Heart right ventricle (tissue), 16 donors: ENCODE measurements around the gene SATB1. TPM values are rescaled to one million over a fixed set of nuclear protein-coding genes. Genes with fewer than 3 reads are reported as not detected.

ENCODE experiments used
- ATAC-seq, 8 donors: fragments of 200-7000 bp; cut with Tn5 transposase; one replicate each; pipeline ENCODE4 v1.9.1; 2020; ENCODE audit warnings: mild to moderate bottlenecking in 8 of 8, moderate library complexity in 8 of 8, moderate number of reproducible peaks in 1 of 8
- DNase-seq, 2 donors: peaks; one replicate each; pipeline ENCODE4 v3.0.0-alpha.2; 2020
- H3K27ac ChIP-seq, 10 donors: fragments of 200-600 bp; sonication (generic) in 2 of 10; one replicate each; pipeline versions ENCODE4 v1.5.0 to v1.8.0; 2020 to 2022; ENCODE audit warnings: mild to moderate bottlenecking in 3 of 10
- H3K27me3 ChIP-seq, 7 donors: fragments of 200-600 bp; one replicate each; pipeline ENCODE4 v1.8.0; 2021 to 2022; ENCODE audit warnings: mild to moderate bottlenecking in 2 of 7
- H3K36me3 ChIP-seq, 9 donors: fragments of 200-600 bp; sonication (generic) in 1 of 9; one replicate each; pipeline versions ENCODE4 v1.5.0 to v1.8.0; 2020 to 2022; ENCODE audit warnings: mild to moderate bottlenecking in 2 of 9
- H3K4me1 ChIP-seq, 9 donors: fragments of 200-600 bp; sonication (generic) in 1 of 9; one replicate each; pipeline versions ENCODE4 v1.5.0 to v1.8.0; 2020 to 2022; ENCODE audit warnings: mild to moderate bottlenecking in 4 of 9
- H3K4me3 ChIP-seq, 10 donors: fragments of 200-600 bp; sonication (generic) in 2 of 10; one replicate each; pipeline versions ENCODE4 v1.5.0 to v1.8.0; 2020 to 2022; ENCODE audit warnings: mild to moderate bottlenecking in 7 of 10, moderate library complexity in 2 of 10
- H3K9me3 ChIP-seq, 11 donors: fragments of 200-600 bp in 10 of 11; sonication (generic) in 2 of 11; one replicate each; pipeline versions ENCODE4 v1.5.0 to v1.8.0; 2013 to 2022; ENCODE audit warnings: mild to moderate bottlenecking in 2 of 11, control low read depth in 1 of 11, moderate library complexity in 1 of 11
- CTCF ChIP-seq, 9 donors: fragments of 200-600 bp; sonication (generic) in 2 of 9; IDR thresholded peaks; one replicate each; pipeline versions ENCODE4 v1.5.0 to v1.8.0; 2021 to 2022; ENCODE audit warnings: antibody characterized with exemption in 9 of 9, mild to moderate bottlenecking in 5 of 9, moderate library complexity in 1 of 9
- WGBS, 2 donors: extraction: QIAGEN DNeasy Blood & Tissue Kit; methylation state at CpG; one replicate each; pipeline ENCODE4 v1.1.7; 2013; ENCODE audit warnings: inconsistent platforms in 1 of 2; 5-methylcytosine and 5-hydroxymethylcytosine counted together
- intact Hi-C, 10 donors: fragments of 100-400 bp; cut with DNase I; formaldehyde crosslinking; loops; one replicate each; pipeline versions ENCODE4 v1.11.1 to v1.14.2; 2022
- polyA plus RNA-seq, 2 donors: library from polyadenylated mRNA; stranded (reverse); fragments of 200-250 nt; gene quantifications; one replicate each; pipeline ENCODE4 v1.2.3, GENCODE V29; 2013
- total RNA-seq, 10 donors: library from RNA; stranded (reverse); fragmentation: NEBNext Ultra II Directional in 3 of 10; extraction: Animal tissue kit (Norgen Biotek cat#: 25700) in 3 of 10; gene quantifications; one replicate each; pipeline versions ENCODE4 v1.2.1 to v1.2.4, GENCODE V29; 2021 to 2023
- donor health status: Arrhythmogenic right ventricular cardiomyopathy.
- donor health status: ischemic (EF 13 %, LVEDD 7.1; RV severe dilation, severe dysfunction).
- donor health status: healthy with polysubstance abuse.
- donor health status: DM: no; HTN: yes; CAD: no.
- donor health status: DM: no; HTN: no; CAD: no.
- donor health status: ischemic (EF 25% LVEDD 6.9; RV normal size, moderate dysfunction).
- donor health status: ischemic (EF 25% LVEDD 5.7; RV mildly dilated, moderate dysfunction).
- donor health status: healthy.
- donor health status: DM: yes; HTN: yes; CAD: no.
- donor health status: Ischemic cardiomyopathy.
- donor health status: ischemic (EF 35%, LVEDD 5.7; RV mildly dilated, moderate dysfunction).
- donor health status: nonischemic (EF 11% LVEDD 7.7; RV severe dilation, severe dysfunction).
- donor health status: DM: yes; HTN: yes; CAD: no.
- donor health status: PGD.
- donor health status: ischemic (EF 29% LVEDD 5.4; RV normal size, mild dysfunction).
- donor health status: nonischemic (EF 23%, LVEDD 6.1; RV moderate dilation, normal function).

SATB1 gene
- total and polyA plus RNA-seq, 12 donors: 8.8 to 73.7 (median 49.5) TPM

- DNase-seq (no peak), ATAC-seq (no peak)
- intact Hi-C loops: no loop called here
- H3K4me3 ChIP-seq: no peak overlapping the region
- peaks cover 0 to 16% (median 1%) of the 10 kb centered on the region in 11 donors for H3K9me3 ChIP-seq
- 80 to 81% methylated on average over 1 of the region's 1 CpG for WGBS, 2 donors
- TF ChIP-seq CTCF (IDR thresholded peaks at IDR 0.05): no peak
- H3K36me3 ChIP-seq: no peaks in the 10 kb centered on the region
- no peaks in the 10 kb centered on the region for H3K4me1 ChIP-seq
- no peaks in the 10 kb centered on the region for H3K27me3 ChIP-seq
- no peak overlapping the region for H3K27ac ChIP-seq
These were observed 122.6 kb downstream of the SATB1 start for GRCh38 chr3:18302517-18302916.

- WGBS, 2 donors: 92 to 93% methylated on average over 1 of the region's 1 CpG
- intact Hi-C loops: no loop called here
These were observed 123.4 kb downstream of the SATB1 start for GRCh38 chr3:18301781-18302180.

GRCh38 chr3:18300916-18301315 is 124.2 kb downstream of the SATB1 start:
- WGBS, 2 donors: 88 to 93% methylated on average over 3 of the region's 3 CpGs
- ATAC-seq (no peak), DNase-seq (no peak)
- H3K4me3 ChIP-seq: no peak overlapping the region
- peaks cover 0 to 32% (median 13%) of the 10 kb centered on the region in 11 donors for H3K9me3 ChIP-seq
- H3K27ac ChIP-seq: no peak overlapping the region
- H3K27me3 ChIP-seq: no peaks in the 10 kb centered on the region
- no peaks in the 10 kb centered on the region for H3K36me3 ChIP-seq
- H3K4me1 ChIP-seq: no peaks in the 10 kb centered on the region
- intact Hi-C loops: no loop called here
- TF ChIP-seq CTCF (IDR thresholded peaks at IDR 0.05): no peak

More at GRCh38 chr3:18301781-18302180, 123.4 kb downstream of the SATB1 start:
- peaks cover 0 to 23% (median 9%) of the 10 kb centered on the region in 11 donors for H3K9me3 ChIP-seq
- H3K4me1 ChIP-seq: no peaks in the 10 kb centered on the region
- no peak for DNase-seq
- no peak overlapping the region for H3K4me3 ChIP-seq
- H3K27me3 ChIP-seq: no peaks in the 10 kb centered on the region
- TF ChIP-seq CTCF (IDR thresholded peaks at IDR 0.05): no peak
- no peaks in the 10 kb centered on the region for H3K36me3 ChIP-seq
- no peak for ATAC-seq
- no peak overlapping the region for H3K27ac ChIP-seq

- H3K27me3 ChIP-seq: no peaks in the 10 kb centered on the region
- peaks cover 0 to 6% (median 0%) of the 10 kb centered on the region in 9 donors for H3K4me1 ChIP-seq
- no peak overlapping the region for H3K27ac ChIP-seq
- no peak overlapping the region for H3K4me3 ChIP-seq
- intact Hi-C loops: no loop called here
- TF ChIP-seq CTCF (IDR thresholded peaks at IDR 0.05): no peak
- H3K9me3 ChIP-seq: peaks cover 0 to 53% (median 14%) of the 10 kb centered on the region in 11 donors
- H3K36me3 ChIP-seq: no peaks in the 10 kb centered on the region
- DNase-seq (no peak), ATAC-seq (no peak)
These were observed 128.0 kb downstream of the SATB1 start for GRCh38 chr3:18297126-18297525.
